Endothelial cell of umbilical vein (primary cell): ENCODE data around the gene LRCH3. TPM values are rescaled to one million over a fixed set of nuclear protein-coding genes. Genes with fewer than 3 reads are reported as not detected.
"Not testable (repeated sequence)": the region's sequence is repeated elsewhere in the genome, so short reads cannot be mapped to it uniquely, and the experiment has no call there.

Experiments
- BruUV-seq: library from RNA; stranded (reverse); fragments of 400-500 nt; replicated peaks from 2 replicates; lab custom pipeline; 2021; lab: Mats Ljungman, UMichigan
- CTCF ChIA-PET: fragments of 300-600, 350-600 bp; sonication (Branson Sonifier 250); formaldehyde crosslinking; loops from one replicate; lab custom pipeline; 2021; ENCODE audit warnings: antibody characterized with exemption, inconsistent platforms; lab: Charles Lee
- POLR2A ChIA-PET: fragments of 300-600, 350-600 bp; sonication (Branson Sonifier 250); formaldehyde crosslinking; loops from one replicate; lab custom pipeline; 2021; ENCODE audit warnings: antibody characterized with exemption, inconsistent platforms; lab: Charles Lee
- DNase-seq: peaks from one replicate; pipeline ENCODE4 v3.0.0-alpha.2; 2011; ENCODE audit warnings: low read depth, low spot score
- FAIRE-seq: peaks from 2 replicates; lab custom pipeline; 2011; peaks lifted over from hg19 to GRCh38; lab: Jason Lieb, UNC
- H2AFZ ChIP-seq: 2 replicates; pipeline ENCODE4 v1.6.0; 2012; ENCODE audit warnings: low read depth, low read length, control low read depth, inconsistent platforms
- H3K27ac ChIP-seq: 2 replicates; pipeline ENCODE4 v1.5.1; 2011; ENCODE audit warnings: low read depth, mild to moderate bottlenecking, control low read depth, low read length, moderate library complexity; ENCODE audit not compliant: insufficient read depth
- H3K27me3 ChIP-seq, 2 experiments: 2 replicates each; pipeline versions ENCODE4 v1.6.0 to v1.6.1; 2011; ENCODE audit warnings: low read length in 2 of 2, mixed read lengths in 1 of 2; ENCODE audit not compliant: control insufficient read depth in 2 of 2, insufficient read depth in 2 of 2
- H3K36me3 ChIP-seq, 2 experiments: 2 replicates in 1 of 2; 3 replicates in 1 of 2; pipeline ENCODE4 v1.5.1; 2011; ENCODE audit warnings: low read length in 2 of 2, mild to moderate bottlenecking in 1 of 2, moderate library complexity in 1 of 2; ENCODE audit not compliant: control insufficient read depth in 2 of 2, insufficient read depth in 2 of 2; ENCODE audit errors: extremely low read depth in 1 of 2
- H3K4me1 ChIP-seq: 3 replicates; pipeline ENCODE4 v1.5.1; 2011; ENCODE audit warnings: mild to moderate bottlenecking, low read length; ENCODE audit not compliant: control insufficient read depth, insufficient read depth; ENCODE audit errors: extremely low read depth
- H3K4me2 ChIP-seq: 2 replicates; pipeline ENCODE4 v1.6.1; 2011; ENCODE audit warnings: low read length, control low read depth, mixed read lengths; ENCODE audit not compliant: insufficient read depth
- H3K4me3 ChIP-seq, 3 experiments: fragments of 200-600 bp in 1 of 3; sonication (generic), shearing (Covaris generic) in 1 of 3; replicated peaks in 1 of 3; 2 replicates each; pipeline ENCODE4 v1.5.1; 2011 to 2016; ENCODE audit warnings: control low read depth in 3 of 3, low read length in 3 of 3, mild to moderate bottlenecking in 2 of 3, inconsistent platforms in 1 of 3, low read depth in 1 of 3, moderate library complexity in 1 of 3; ENCODE audit not compliant: insufficient read depth in 1 of 3
- H3K79me2 ChIP-seq: 2 replicates; pipeline ENCODE4 v1.6.0; 2012; ENCODE audit warnings: low read length, inconsistent platforms; ENCODE audit not compliant: control insufficient read depth, insufficient read depth
- H3K9ac ChIP-seq: replicated peaks from 2 replicates; pipeline ENCODE3; 2011; ENCODE audit warnings: low read length, control low read depth; ENCODE audit not compliant: insufficient read depth; ENCODE audit errors: extremely low read depth
- H3K9me1 ChIP-seq: replicated peaks from 3 replicates; pipeline ENCODE4 v1.6.0; 2011; ENCODE audit warnings: mild to moderate bottlenecking, low read length; ENCODE audit not compliant: control insufficient read depth, insufficient read depth; ENCODE audit errors: extremely low read depth
- H3K9me3 ChIP-seq: replicated peaks from 2 replicates; pipeline ENCODE4 v1.5.1; 2012; ENCODE audit warnings: low read length, inconsistent platforms; ENCODE audit not compliant: control insufficient read depth, insufficient read depth
- H4K20me1 ChIP-seq: replicated peaks from 2 replicates; pipeline ENCODE3; 2011; ENCODE audit warnings: mild to moderate bottlenecking, low read length; ENCODE audit not compliant: control insufficient read depth, insufficient read depth; ENCODE audit errors: extremely low read depth
- CTCF ChIP-seq, 2 donors: IDR thresholded peaks; 1 replicate in 1 of 2; 2 replicates in 1 of 2; pipeline ENCODE4 v1.5.1; 2011; ENCODE audit warnings: low read length in 2 of 2, mild to moderate bottlenecking in 2 of 2, moderate library complexity in 2 of 2, control low read depth in 1 of 2, inconsistent platforms in 1 of 2, low read depth in 1 of 2; ENCODE audit not compliant: insufficient read depth in 1 of 2; ENCODE audit errors: extremely low read depth in 1 of 2
- EZH2 ChIP-seq: IDR thresholded peaks from 2 replicates; pipeline ENCODE4 v1.6.1; 2012; ENCODE audit warnings: borderline replicate concordance, low read depth, mild to moderate bottlenecking, moderate library complexity, low read length, inconsistent platforms; ENCODE audit not compliant: severe bottlenecking
- FOS ChIP-seq: IDR thresholded peaks from 2 replicates; pipeline ENCODE4 v1.6.1; 2011; ENCODE audit warnings: mild to moderate bottlenecking, low read length, moderate library complexity, borderline replicate concordance; ENCODE audit not compliant: insufficient read depth
- MYC ChIP-seq: IDR thresholded peaks from one replicate; pipeline ENCODE4 v1.6.1; 2011; ENCODE audit warnings: mild to moderate bottlenecking, low read depth, low read length
- dilution Hi-C: fragments of 300-500 bp; cut with MboI; formaldehyde crosslinking; loops from one replicate; pipeline ENCODE4 v1.15.0; 2019; ENCODE audit warnings: low sequenced_read_pairs; ENCODE audit not compliant: extremely low pct_ligation_motif_present
- intact Hi-C: fragments of 100-400 bp; cut with micrococcal nuclease; formaldehyde crosslinking; loops from one replicate; pipeline ENCODE4 v1.10.0; 2022
- polyA plus RNA-seq, 4 experiments: library from polyadenylated mRNA; depleted of rRNA in 3 of 4; stranded (reverse) in 3 of 4; unstranded in 1 of 4; fragments of >200 nt; gene quantifications; 2 replicates each; pipeline versions ENCODE4 v1.2.1 to v1.2.3, GENCODE V29; 2011 to 2012; ENCODE audit warnings: missing spikeins in 1 of 4
- total RNA-seq: library from RNA; stranded (reverse); gene quantifications from 2 replicates; pipeline ENCODE4 v1.2.3, GENCODE V29; 2021

Gene LRCH3
- total and polyA plus RNA-seq, 2 donors (not counting 3 experiments of a cell fraction or from before 2014, with no cell fraction given) = 43.9 to 60.3 TPM

GRCh38 chr3:197926418-197926817 lies 135.4 kb downstream of the LRCH3 start:
- BruUV-seq = no TSS peak
- Histone ChIP-seq H2AFZ (no peak overlapping the region), H3K4me1 (no peaks in the 10 kb centered on the region), H3K9me3 (no peaks in the 10 kb centered on the region), H3K27ac (no peak overlapping the region), H3K36me3 (no peaks in the 10 kb centered on the region), H3K9me1 (no peaks in the 10 kb centered on the region), H3K9ac (no peak overlapping the region), H3K4me2 (no peak overlapping the region), H3K27me3 (no peaks in the 10 kb centered on the region), H3K79me2 (no peaks in the 10 kb centered on the region), H3K4me3 (no peak overlapping the region), H4K20me1 (no peaks in the 10 kb centered on the region)
- FAIRE-seq (no peak), DNase-seq (no peak)
- dilution Hi-C loops = no loop called here
- intact Hi-C loops = no loop called here
- ChIA-PET POLR2A (no interaction called here), CTCF (no interaction called here)
- TF ChIP-seq MYC (no peak), EZH2 (no peak), CTCF (IDR thresholded peaks at IDR 0.05; ENCODE audit: extremely low read depth in 1 of 2, insufficient read depth in 1 of 2, low read depth in 1 of 2, low read length in 2 of 2) (peak; percentile 25 to 31), FOS (no peak)

GRCh38 chr3:197927578-197927977 lies 136.5 kb downstream of the LRCH3 start:
- H3K4me3 ChIP-seq = not testable (repeated sequence)

More at GRCh38 chr3:197927578-197927977, 136.5 kb downstream of the LRCH3 start:
- H3K9ac ChIP-seq, H3K79me2 ChIP-seq, H2AFZ ChIP-seq, H4K20me1 ChIP-seq, H3K4me2 ChIP-seq, intact Hi-C loops, DNase-seq, H3K9me1 ChIP-seq, H3K4me1 ChIP-seq, dilution Hi-C loops, H3K36me3 ChIP-seq, POLR2A ChIA-PET, H3K9me3 ChIP-seq, H3K27me3 ChIP-seq, FAIRE-seq, H3K27ac ChIP-seq, BruUV-seq: not testable (repeated sequence)
- CTCF ChIA-PET = interaction anchor here (1.2 kb wide), 1 partner anchor 22 kb away, joined by 3 read pairs; no protein-coding TSS in a partner anchor
